Suprapubic skin (tissue), 4 donors: ENCODE data around the gene VPS25.

ENCODE experiments used
- EP300 ChIP-seq: sonication (generic); formaldehyde crosslinking; IDR thresholded peaks from one replicate; pipeline ENCODE4 v1.6.1; 2017; ENCODE audit warnings: antibody characterized with exemption
- POLR2A ChIP-seq, 2 donors: fragments of 450-650 bp; IDR thresholded peaks; one replicate each; pipeline ENCODE4 v1.6.1; 2017; ENCODE audit warnings: antibody characterized with exemption in 2 of 2, mild to moderate bottlenecking in 2 of 2, moderate library complexity in 2 of 2
- POLR2AphosphoS5 ChIP-seq, 3 donors: sonication (generic); formaldehyde crosslinking; IDR thresholded peaks; one replicate each; pipeline ENCODE4 v1.6.1; 2017; ENCODE audit warnings: antibody characterized with exemption in 3 of 3
- TF ChIP-seq, protein P1 (sequence below), 2 donors: fragments of 200-600 bp in 1 of 2; fragments of 450-650 bp in 1 of 2; sonication (generic) in 1 of 2; IDR thresholded peaks; one replicate each; pipeline ENCODE4 v1.5.1; 2016 to 2019; ENCODE audit warnings: antibody characterized with exemption in 2 of 2, mild to moderate bottlenecking in 1 of 2, moderate library complexity in 1 of 2

GRCh38 chr17:42779304-42779935 is 6.2 kb downstream of the VPS25 start:
- TF ChIP-seq, protein P1, sequence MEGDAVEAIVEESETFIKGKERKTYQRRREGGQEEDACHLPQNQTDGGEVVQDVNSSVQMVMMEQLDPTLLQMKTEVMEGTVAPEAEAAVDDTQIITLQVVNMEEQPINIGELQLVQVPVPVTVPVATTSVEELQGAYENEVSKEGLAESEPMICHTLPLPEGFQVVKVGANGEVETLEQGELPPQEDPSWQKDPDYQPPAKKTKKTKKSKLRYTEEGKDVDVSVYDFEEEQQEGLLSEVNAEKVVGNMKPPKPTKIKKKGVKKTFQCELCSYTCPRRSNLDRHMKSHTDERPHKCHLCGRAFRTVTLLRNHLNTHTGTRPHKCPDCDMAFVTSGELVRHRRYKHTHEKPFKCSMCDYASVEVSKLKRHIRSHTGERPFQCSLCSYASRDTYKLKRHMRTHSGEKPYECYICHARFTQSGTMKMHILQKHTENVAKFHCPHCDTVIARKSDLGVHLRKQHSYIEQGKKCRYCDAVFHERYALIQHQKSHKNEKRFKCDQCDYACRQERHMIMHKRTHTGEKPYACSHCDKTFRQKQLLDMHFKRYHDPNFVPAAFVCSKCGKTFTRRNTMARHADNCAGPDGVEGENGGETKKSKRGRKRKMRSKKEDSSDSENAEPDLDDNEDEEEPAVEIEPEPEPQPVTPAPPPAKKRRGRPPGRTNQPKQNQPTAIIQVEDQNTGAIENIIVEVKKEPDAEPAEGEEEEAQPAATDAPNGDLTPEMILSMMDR (IDR thresholded peaks at IDR 0.05): no peak
- TF ChIP-seq POLR2A (IDR thresholded peaks at IDR 0.05) (no peak), POLR2AphosphoS5 (IDR thresholded peaks at IDR 0.05) (no peak), EP300 (no peak)
